WTC11 (cell line): ENCODE data around the gene SRD5A1. TPM values are rescaled to one million over a fixed set of nuclear protein-coding genes. Genes with fewer than 3 reads are reported as not detected.

Source experiments
- ATAC-seq: fragments of 200-7000 bp; cut with Tn5 transposase; 2 replicates; pipeline ENCODE4 v1.10.0; 2021; ENCODE audit warnings: mild to moderate bottlenecking, moderate library complexity
- CTCF ChIA-PET: fragments of 300-600 bp; sonication (Branson Sonifier 250); formaldehyde crosslinking; loops from one replicate; lab custom pipeline; 2021; ENCODE audit warnings: antibody characterized with exemption; lab: Charles Lee
- POLR2A ChIA-PET: fragments of 350-600 bp; sonication (Branson Sonifier 250); formaldehyde crosslinking; loops from one replicate; lab custom pipeline; 2021; ENCODE audit warnings: antibody characterized with exemption; lab: Charles Lee
- DNase-seq: peaks from one replicate; pipeline ENCODE4 v3.0.0; 2021; ENCODE audit warnings: low spot score
- H3K27ac Mint-ChIP-seq: 2 replicates; pipeline ENCODE4 v1.8.0; 2021; ENCODE audit warnings: mixed read lengths
- H3K27me3 Mint-ChIP-seq: 2 replicates; pipeline ENCODE4 v1.8.0; 2021; ENCODE audit warnings: low read depth, mild to moderate bottlenecking, moderate library complexity, mixed read lengths
- H3K36me3 Mint-ChIP-seq: 2 replicates; pipeline ENCODE4 v1.8.0; 2021; ENCODE audit warnings: mixed read lengths
- H3K4me1 Mint-ChIP-seq: 2 replicates; pipeline ENCODE4 v1.8.0; 2022; ENCODE audit warnings: mixed read lengths
- H3K4me3 Mint-ChIP-seq: 2 replicates; pipeline ENCODE4 v1.8.0; 2021; ENCODE audit warnings: mild to moderate bottlenecking, moderate library complexity, mixed read lengths
- H3K9me3 Mint-ChIP-seq: 2 replicates; pipeline ENCODE4 v1.8.0; 2021; ENCODE audit warnings: mixed read lengths
- AFF4 ChIP-seq: sonication (generic); formaldehyde crosslinking; IDR thresholded peaks from 2 replicates; pipeline ENCODE4 v1.8.1; 2023; ENCODE audit warnings: mild to moderate bottlenecking, missing genetic modification reagents, borderline replicate concordance
- ARID4B ChIP-seq: sonication (generic); formaldehyde crosslinking; IDR thresholded peaks from 2 replicates; pipeline ENCODE4 v1.8.0; 2023; ENCODE audit warnings: missing genetic modification reagents, mild to moderate bottlenecking, borderline replicate concordance
- ELF4 ChIP-seq: sonication (generic); formaldehyde crosslinking; IDR thresholded peaks from 2 replicates; pipeline ENCODE4 v1.8.1; 2022; ENCODE audit warnings: low read depth, mild to moderate bottlenecking, moderate library complexity, missing genetic modification reagents
- GTF2I ChIP-seq: fragments of 250-450 bp; sonication (Bioruptor Pico); conservative IDR thresholded peaks from 2 replicates; pipeline ENCODE4 v1.4.0; 2021; ENCODE audit warnings: mild to moderate bottlenecking
- HMGA2 ChIP-seq: fragments of 250-450 bp; sonication (Bioruptor Pico); IDR thresholded peaks from 2 replicates; pipeline ENCODE4 v1.4.0; 2021; ENCODE audit warnings: mild to moderate bottlenecking, moderate library complexity
- MXD4 ChIP-seq: fragments of 250-450 bp; sonication (Bioruptor Pico); IDR thresholded peaks from 2 replicates; pipeline ENCODE4 v1.8.0; 2021; ENCODE audit warnings: mild to moderate bottlenecking, moderate library complexity, borderline replicate concordance
- PRRX2 ChIP-seq: fragments of 250-450 bp; sonication (Bioruptor Pico); IDR thresholded peaks from 2 replicates; pipeline ENCODE4 v1.8.0; 2021; ENCODE audit warnings: mild to moderate bottlenecking
- SOX15 ChIP-seq: fragments of 250-450 bp; sonication (Bioruptor Pico); IDR thresholded peaks from 2 replicates; pipeline ENCODE4 v1.9.0; 2021; ENCODE audit warnings: mild to moderate bottlenecking
- TEAD4 ChIP-seq: sonication (generic); formaldehyde crosslinking; IDR thresholded peaks from 2 replicates; pipeline ENCODE4 v1.8.0; 2022; ENCODE audit warnings: mild to moderate bottlenecking, missing genetic modification reagents
- ZNF263 ChIP-seq: sonication (generic); formaldehyde crosslinking; IDR thresholded peaks from 2 replicates; pipeline ENCODE4 v1.8.1; 2022; ENCODE audit warnings: low read depth, mild to moderate bottlenecking, moderate library complexity, missing genetic modification reagents
- ZNF317 ChIP-seq: sonication (generic); formaldehyde crosslinking; IDR thresholded peaks from 2 replicates; pipeline ENCODE4 v1.8.1; 2023; ENCODE audit warnings: low read depth, mild to moderate bottlenecking, moderate library complexity, missing genetic modification reagents, borderline replicate concordance
- ZNF416 ChIP-seq: fragments of 250-450 bp; sonication (Bioruptor Pico); IDR thresholded peaks from 2 replicates; pipeline ENCODE4 v1.9.0; 2021; ENCODE audit warnings: mild to moderate bottlenecking, inconsistent platforms
- total RNA-seq: library from RNA; stranded (reverse); gene quantifications from 3 replicates; pipeline ENCODE4 v1.2.3, GENCODE V29; 2021
- TF ChIP-seq, protein P1 (sequence below): sonication (generic); formaldehyde crosslinking; IDR thresholded peaks from 2 replicates; pipeline ENCODE4 v1.8.0; 2022; ENCODE audit warnings: mild to moderate bottlenecking, missing genetic modification reagents
- TF ChIP-seq, protein P2 (sequence below): sonication (generic); formaldehyde crosslinking; IDR thresholded peaks from 2 replicates; pipeline ENCODE4 v1.8.1; 2022; ENCODE audit warnings: mild to moderate bottlenecking, missing genetic modification reagents, moderate library complexity, borderline replicate concordance
- TF ChIP-seq, protein P3 (sequence below): sonication (generic); formaldehyde crosslinking; IDR thresholded peaks from 2 replicates; pipeline ENCODE4 v1.8.1; 2023; ENCODE audit warnings: mild to moderate bottlenecking, missing genetic modification reagents, moderate library complexity

The SRD5A1 gene
- total RNA-seq, 1 experiment from 2014 or later = 36.9 TPM

DNA sequence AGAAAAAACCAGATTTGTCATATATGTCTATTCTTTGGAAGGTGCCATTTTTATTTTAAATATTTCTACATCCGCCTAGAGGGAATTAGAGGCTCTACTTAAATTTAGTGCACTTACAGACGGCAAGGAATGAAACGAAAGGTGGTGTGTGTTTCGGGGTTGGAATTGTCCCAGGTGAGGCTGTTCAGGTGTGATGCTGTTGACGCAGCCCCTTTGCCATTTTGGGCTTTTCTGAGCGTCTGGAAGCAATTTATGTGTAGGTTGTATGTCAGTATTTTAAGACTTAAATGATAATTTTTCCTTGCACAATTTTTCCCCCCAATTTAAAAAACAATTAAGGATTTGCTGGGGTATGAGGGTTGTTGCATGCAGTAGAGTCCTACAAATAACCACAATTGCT is 82.0 kb downstream of the SRD5A1 start (continued):
- TF ChIP-seq ARID4B (CRISPR knock-in tag) (no peak), MXD4 (CRISPR knock-in tag) (no peak), PRRX2 (CRISPR knock-in tag) (no peak), ELF4 (CRISPR knock-in tag) (no peak), SOX15 (CRISPR knock-in tag) (no peak), TEAD4 (CRISPR knock-in tag) (no peak), ZNF416 (no peak), ZNF263 (CRISPR knock-in tag) (no peak), HMGA2 (CRISPR knock-in tag) (no peak), GTF2I (CRISPR knock-in tag) (no peak)
- TF ChIP-seq, protein P1, sequence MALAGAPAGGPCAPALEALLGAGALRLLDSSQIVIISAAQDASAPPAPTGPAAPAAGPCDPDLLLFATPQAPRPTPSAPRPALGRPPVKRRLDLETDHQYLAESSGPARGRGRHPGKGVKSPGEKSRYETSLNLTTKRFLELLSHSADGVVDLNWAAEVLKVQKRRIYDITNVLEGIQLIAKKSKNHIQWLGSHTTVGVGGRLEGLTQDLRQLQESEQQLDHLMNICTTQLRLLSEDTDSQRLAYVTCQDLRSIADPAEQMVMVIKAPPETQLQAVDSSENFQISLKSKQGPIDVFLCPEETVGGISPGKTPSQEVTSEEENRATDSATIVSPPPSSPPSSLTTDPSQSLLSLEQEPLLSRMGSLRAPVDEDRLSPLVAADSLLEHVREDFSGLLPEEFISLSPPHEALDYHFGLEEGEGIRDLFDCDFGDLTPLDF = no peak
- TF ChIP-seq, protein P2, sequence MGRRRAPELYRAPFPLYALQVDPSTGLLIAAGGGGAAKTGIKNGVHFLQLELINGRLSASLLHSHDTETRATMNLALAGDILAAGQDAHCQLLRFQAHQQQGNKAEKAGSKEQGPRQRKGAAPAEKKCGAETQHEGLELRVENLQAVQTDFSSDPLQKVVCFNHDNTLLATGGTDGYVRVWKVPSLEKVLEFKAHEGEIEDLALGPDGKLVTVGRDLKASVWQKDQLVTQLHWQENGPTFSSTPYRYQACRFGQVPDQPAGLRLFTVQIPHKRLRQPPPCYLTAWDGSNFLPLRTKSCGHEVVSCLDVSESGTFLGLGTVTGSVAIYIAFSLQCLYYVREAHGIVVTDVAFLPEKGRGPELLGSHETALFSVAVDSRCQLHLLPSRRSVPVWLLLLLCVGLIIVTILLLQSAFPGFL (CRISPR knock-in tag) = no peak

DNA sequence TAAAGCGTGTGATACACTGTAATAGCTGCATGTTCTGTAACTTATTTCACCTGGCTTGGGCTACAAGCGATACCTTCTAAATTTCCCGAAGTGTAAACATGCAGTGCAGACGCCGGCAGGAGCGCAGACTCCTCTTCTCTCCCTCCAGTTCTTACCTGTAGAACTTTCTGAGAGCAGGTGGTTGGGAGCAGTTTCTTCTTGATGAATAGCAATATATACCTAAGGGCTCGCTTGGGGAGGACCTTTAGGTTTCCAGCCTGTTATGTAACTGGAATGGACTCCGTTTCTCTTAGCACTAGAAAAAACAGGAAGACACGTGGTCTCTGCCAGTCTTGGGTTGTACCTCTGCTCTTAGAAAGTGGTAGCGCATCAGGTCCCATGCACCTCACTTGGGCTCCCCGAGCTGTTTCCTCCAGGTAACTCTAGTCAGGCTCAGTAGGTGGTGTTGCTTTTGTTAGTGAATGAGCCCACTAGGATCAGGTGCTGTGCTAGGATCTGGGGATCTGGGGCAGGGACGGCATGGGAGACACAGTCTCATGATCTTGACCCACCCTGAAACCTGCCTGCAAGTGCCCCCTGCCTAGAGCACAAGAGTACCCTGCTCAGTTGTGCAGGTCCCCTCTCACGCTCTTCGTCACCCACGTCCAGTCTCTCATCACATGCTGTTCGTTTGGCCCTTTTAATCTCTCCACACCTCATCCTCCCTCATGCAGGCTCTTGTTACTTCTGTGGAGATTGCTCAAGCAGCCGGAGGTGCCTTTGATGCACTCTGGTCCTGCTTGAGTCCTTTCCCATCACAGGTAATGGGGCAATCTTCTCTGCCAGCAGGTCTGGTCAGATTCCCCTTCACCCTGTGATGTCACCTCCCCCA is 82.8 kb downstream of the SRD5A1 start:
- no peak for TF ChIP-seq ZNF317 (CRISPR knock-in tag)
- TF ChIP-seq AFF4 = no peak
- TF ChIP-seq, protein P3, sequence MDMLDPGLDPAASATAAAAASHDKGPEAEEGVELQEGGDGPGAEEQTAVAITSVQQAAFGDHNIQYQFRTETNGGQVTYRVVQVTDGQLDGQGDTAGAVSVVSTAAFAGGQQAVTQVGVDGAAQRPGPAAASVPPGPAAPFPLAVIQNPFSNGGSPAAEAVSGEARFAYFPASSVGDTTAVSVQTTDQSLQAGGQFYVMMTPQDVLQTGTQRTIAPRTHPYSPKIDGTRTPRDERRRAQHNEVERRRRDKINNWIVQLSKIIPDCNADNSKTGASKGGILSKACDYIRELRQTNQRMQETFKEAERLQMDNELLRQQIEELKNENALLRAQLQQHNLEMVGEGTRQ (CRISPR knock-in tag) = no peak
- H3K4me3 Mint-ChIP-seq = peak overlapping the region; percentile 82
- H3K27me3 Mint-ChIP-seq = peaks cover 6% of the 10 kb centered on the region
- POLR2A ChIA-PET = no interaction called here
- peaks cover 5% of the 10 kb centered on the region; the same call in 1 of the 2 replicates for H3K36me3 Mint-ChIP-seq
- no peak for DNase-seq
- CTCF ChIA-PET = no interaction called here
- ATAC-seq = no peak
- H3K4me1 Mint-ChIP-seq = peaks cover 63% of the 10 kb centered on the region
- H3K27ac Mint-ChIP-seq = no peak overlapping the region
- no peaks in the 10 kb centered on the region for H3K9me3 Mint-ChIP-seq
